Testis (tissue), 2 donors: ENCODE measurements around the gene DBF4B.

Experiments used
- CTCF ChIP-seq, 3 experiments: fragments of 450-650 bp in 2 of 3; fragments of 200-600 bp in 1 of 3; sonication (generic) in 1 of 3; IDR thresholded peaks; one replicate each; pipeline ENCODE4 v1.5.1; 2016 to 2019; ENCODE audit warnings: antibody characterized with exemption in 3 of 3, mild to moderate bottlenecking in 2 of 3, moderate library complexity in 1 of 3
- POLR2A ChIP-seq: fragments of 450-650 bp; IDR thresholded peaks from one replicate; pipeline ENCODE4 v1.6.1; 2017; ENCODE audit warnings: antibody characterized with exemption, mild to moderate bottlenecking, moderate library complexity

GRCh38 chr17:44752953-44753861, 44.7 kb downstream of the DBF4B start:
- TF ChIP-seq CTCF (IDR thresholded peaks at IDR 0.05) (no peak), POLR2A (no peak)
